Measurements from ENCODE around the gene MCM5. TPM values are rescaled to one million over a fixed set of nuclear protein-coding genes. Genes with fewer than 3 reads are reported as not detected.

Gene MCM5
- total RNA-seq, 2 donors from 2014 or later, result 42.2 to 51.8 TPM

- H3K9me3 ChIP-seq, result no peaks in the 10 kb centered on the region
- no peak overlapping the region for H3K27ac ChIP-seq
- peaks cover 16% of the 10 kb centered on the region for H3K4me1 ChIP-seq (replicated peaks)
- H3K36me3 ChIP-seq, result no peaks in the 10 kb centered on the region
- no peak for DNase-seq (ENCODE audit: low spot score)
- TF ChIP-seq POLR2AphosphoS5 (IDR thresholded peaks at IDR 0.05), result no peak
- no peak for TF ChIP-seq CTCF (IDR thresholded peaks at IDR 0.05)
- no peak for TF ChIP-seq POLR2A (IDR thresholded peaks at IDR 0.05)
- 92% methylated on average over 8 of the region's 8 CpGs for WGBS
- no peak overlapping the region for H3K4me3 ChIP-seq
- no peaks in the 10 kb centered on the region for H3K27me3 ChIP-seq (replicated peaks; ENCODE audit: insufficient read depth)
- intact Hi-C loops (cut with DNase I), result no loop called here
Observed at GRCh38 chr22:35448523-35448922, 48.6 kb downstream of the MCM5 start.

GRCh38 chr22:35449829-35450689 lies 50.1 kb downstream of the MCM5 start:
- intact Hi-C loops (cut with DNase I), result no loop called here
- no peak overlapping the region for H3K4me3 ChIP-seq
- no peaks in the 10 kb centered on the region for H3K27me3 ChIP-seq (replicated peaks; ENCODE audit: insufficient read depth)
- H3K9me3 ChIP-seq, result no peaks in the 10 kb centered on the region
- no peak for DNase-seq (ENCODE audit: low spot score)
- no peak overlapping the region for H3K27ac ChIP-seq
- 81% methylated on average over 17 of the region's 17 CpGs for WGBS
- no peaks in the 10 kb centered on the region for H3K36me3 ChIP-seq
- TF ChIP-seq POLR2A (IDR thresholded peaks at IDR 0.05), result no peak
- TF ChIP-seq POLR2AphosphoS5 (IDR thresholded peaks at IDR 0.05), result no peak
- no peak for TF ChIP-seq CTCF (IDR thresholded peaks at IDR 0.05)
- peaks cover 16% of the 10 kb centered on the region for H3K4me1 ChIP-seq (replicated peaks)

- WGBS, result 87% methylated on average over 18 of the region's 18 CpGs
- H3K4me3 ChIP-seq, result no peak overlapping the region
- TF ChIP-seq POLR2AphosphoS5 (IDR thresholded peaks at IDR 0.05), result no peak
- intact Hi-C loops (cut with DNase I), result no loop called here
- peak overlapping the region; percentile 76 to 82 for H3K27ac ChIP-seq
- H3K4me1 ChIP-seq (replicated peaks), result peaks cover 16% of the 10 kb centered on the region
- H3K27me3 ChIP-seq (replicated peaks; ENCODE audit: insufficient read depth), result no peaks in the 10 kb centered on the region
- H3K36me3 ChIP-seq, result no peaks in the 10 kb centered on the region
- no peaks in the 10 kb centered on the region for H3K9me3 ChIP-seq
- DNase-seq (ENCODE audit: low spot score), result no peak
Observed at GRCh38 chr22:35450824-35451569, 51.1 kb downstream of the MCM5 start.

GRCh38 chr22:35451592-35451991 lies 51.7 kb downstream of the MCM5 start:
- Histone ChIP-seq H3K4me1 (replicated peaks) (peaks cover 16% of the 10 kb centered on the region), H3K27me3 (replicated peaks; ENCODE audit: insufficient read depth) (no peaks in the 10 kb centered on the region), H3K27ac (peak overlapping the region; percentile 76 to 82), H3K9me3 (no peaks in the 10 kb centered on the region), H3K4me3 (no peak overlapping the region), H3K36me3 (no peaks in the 10 kb centered on the region)
- intact Hi-C loops (cut with DNase I), result no loop called here
- WGBS, result 93% methylated on average over 7 of the region's 7 CpGs
- TF ChIP-seq POLR2AphosphoS5 (IDR thresholded peaks at IDR 0.05) (no peak), CTCF (IDR thresholded peaks at IDR 0.05) (no peak), POLR2A (IDR thresholded peaks at IDR 0.05) (no peak)
- no peak for DNase-seq (ENCODE audit: low spot score)

GRCh38 chr22:35452351-35452781 lies 52.4 kb downstream of the MCM5 start:
- peak; percentile 86 for DNase-seq (ENCODE audit: low spot score)
- H3K36me3 ChIP-seq, result no peaks in the 10 kb centered on the region
- no peaks in the 10 kb centered on the region for H3K9me3 ChIP-seq
- H3K4me1 ChIP-seq (replicated peaks), result peaks cover 16% of the 10 kb centered on the region
- 36% methylated on average over 15 of the region's 15 CpGs for WGBS
- H3K4me3 ChIP-seq, result no peak overlapping the region
- H3K27me3 ChIP-seq (replicated peaks; ENCODE audit: insufficient read depth), result no peaks in the 10 kb centered on the region
- H3K27ac ChIP-seq, result peak overlapping the region; percentile 76 to 82
- TF ChIP-seq POLR2AphosphoS5 (IDR thresholded peaks at IDR 0.05) (peak; percentile 76), POLR2A (IDR thresholded peaks at IDR 0.05) (no peak), CTCF (IDR thresholded peaks at IDR 0.05) (no peak)
- intact Hi-C loops (cut with DNase I), result no loop called here
